Activated naive CD8-positive, alpha-beta T cell treated with anti-CD3 and anti-CD28 coated beads, Interleukin-2, amount 50 U/mL, for 24 hours (primary cell): ENCODE results near the gene ESPNL.

Source experiments
- ATAC-seq: fragments of 150-1000 bp; cut with Tn5 transposase; one replicate; pipeline ENCODE4 v1.10.0; 2021
- DNase-seq: peaks from one replicate; pipeline ENCODE4 v3.0.0; 2021
- H3K27ac Mint-ChIP-seq: one replicate; pipeline ENCODE4 v1.8.0; 2021; ENCODE audit warnings: mild to moderate bottlenecking, mixed read lengths
- H3K27me3 Mint-ChIP-seq: one replicate; pipeline ENCODE4 v1.8.0; 2021; ENCODE audit warnings: mixed read lengths
- H3K36me3 Mint-ChIP-seq: one replicate; pipeline ENCODE4 v1.8.0; 2021; ENCODE audit warnings: low read depth, mixed read lengths
- H3K4me1 Mint-ChIP-seq: one replicate; pipeline ENCODE4 v1.8.0; 2021; ENCODE audit warnings: mixed read lengths
- H3K4me3 Mint-ChIP-seq: one replicate; pipeline ENCODE4 v1.8.0; 2021; ENCODE audit warnings: mild to moderate bottlenecking, moderate library complexity, mixed read lengths
- H3K9me3 Mint-ChIP-seq: one replicate; pipeline ENCODE4 v1.8.0; 2021; ENCODE audit warnings: mixed read lengths

The ESPNL gene

GRCh38 chr2:238084761-238085160 is 15.4 kb upstream of the ESPNL start:
- Mint-ChIP-seq H3K4me1 (no peaks in the 10 kb centered on the region), H3K27ac (no peak overlapping the region), H3K9me3 (no peaks in the 10 kb centered on the region), H3K4me3 (no peak overlapping the region), H3K36me3 (peaks cover 75% of the 10 kb centered on the region), H3K27me3 (no peaks in the 10 kb centered on the region)
- ATAC-seq (no peak), DNase-seq (no peak)

DNA sequence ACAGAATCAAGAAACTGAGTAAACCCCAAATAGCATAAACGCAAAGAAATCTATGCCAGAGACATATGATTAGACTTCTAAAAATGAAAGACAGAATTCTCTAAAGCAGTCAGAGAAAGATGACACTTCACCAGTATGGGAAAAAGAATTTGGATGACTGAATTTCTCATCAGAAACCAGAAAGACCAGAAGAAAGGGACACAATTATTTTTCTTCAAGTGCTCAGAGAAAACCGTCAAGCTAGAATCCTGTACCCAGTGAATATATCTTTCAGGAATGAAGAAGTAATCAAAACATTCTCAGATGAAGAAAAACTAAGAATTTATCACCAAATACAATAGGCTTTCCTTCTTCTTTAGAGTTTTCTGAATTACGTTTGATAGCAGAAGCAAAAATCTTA is 14.2 kb upstream of the ESPNL start:
- no peak overlapping the region for H3K27ac Mint-ChIP-seq
- H3K4me1 Mint-ChIP-seq: no peaks in the 10 kb centered on the region
- H3K4me3 Mint-ChIP-seq: no peak overlapping the region
- ATAC-seq (no peak), DNase-seq (no peak)
- no peaks in the 10 kb centered on the region for H3K9me3 Mint-ChIP-seq
- H3K27me3 Mint-ChIP-seq: no peaks in the 10 kb centered on the region
- peaks cover 70% of the 10 kb centered on the region for H3K36me3 Mint-ChIP-seq

DNA sequence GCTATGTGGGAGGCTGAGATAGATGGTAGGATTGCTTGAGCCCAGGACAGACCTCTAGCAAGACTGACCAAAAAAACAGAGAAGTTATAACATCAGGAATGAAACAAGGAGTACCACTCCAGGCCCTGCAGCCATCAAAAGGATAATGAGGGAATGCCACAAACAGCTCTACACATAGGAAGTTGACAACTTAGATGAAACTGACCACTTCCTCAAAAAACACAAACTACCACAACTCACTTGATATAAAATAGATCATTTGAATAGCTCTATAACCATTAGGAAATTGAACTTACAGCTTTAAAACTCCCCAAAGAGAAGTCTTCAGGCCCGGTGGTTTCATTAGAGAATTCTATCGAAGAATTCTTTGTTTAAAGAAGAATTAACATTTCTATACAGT is 12.9 kb upstream of the ESPNL start:
- no peak for DNase-seq
- no peak overlapping the region for H3K27ac Mint-ChIP-seq
- peaks cover 63% of the 10 kb centered on the region for H3K36me3 Mint-ChIP-seq
- H3K4me3 Mint-ChIP-seq: no peak overlapping the region
- no peaks in the 10 kb centered on the region for H3K9me3 Mint-ChIP-seq
- no peaks in the 10 kb centered on the region for H3K27me3 Mint-ChIP-seq
- ATAC-seq: no peak
- no peaks in the 10 kb centered on the region for H3K4me1 Mint-ChIP-seq

- ATAC-seq: no peak
- Mint-ChIP-seq H3K4me1 (no peaks in the 10 kb centered on the region), H3K27ac (no peak overlapping the region), H3K4me3 (no peak overlapping the region), H3K27me3 (no peaks in the 10 kb centered on the region), H3K36me3 (peaks cover 40% of the 10 kb centered on the region), H3K9me3 (no peaks in the 10 kb centered on the region)
- no peak for DNase-seq
Measured at GRCh38 chr2:238090887-238091286, 9.3 kb upstream of the ESPNL start.

- Mint-ChIP-seq H3K27me3 (no peaks in the 10 kb centered on the region), H3K9me3 (no peaks in the 10 kb centered on the region), H3K36me3 (peaks cover 38% of the 10 kb centered on the region), H3K4me1 (no peaks in the 10 kb centered on the region), H3K27ac (no peak overlapping the region), H3K4me3 (no peak overlapping the region)
- DNase-seq (no peak), ATAC-seq (no peak)
Measured at GRCh38 chr2:238091436-238092060, 8.6 kb upstream of the ESPNL start.

- H3K27me3 Mint-ChIP-seq: no peaks in the 10 kb centered on the region
- no peaks in the 10 kb centered on the region for H3K9me3 Mint-ChIP-seq
- no peak overlapping the region for H3K4me3 Mint-ChIP-seq
- DNase-seq: no peak
- no peak for ATAC-seq
- H3K27ac Mint-ChIP-seq: peak overlapping the region; percentile 7
- peaks cover 35% of the 10 kb centered on the region for H3K36me3 Mint-ChIP-seq
- H3K4me1 Mint-ChIP-seq: no peaks in the 10 kb centered on the region
Measured at GRCh38 chr2:238092486-238093035, 7.6 kb upstream of the ESPNL start.

- no peaks in the 10 kb centered on the region for H3K9me3 Mint-ChIP-seq
- peaks cover 33% of the 10 kb centered on the region for H3K36me3 Mint-ChIP-seq
- no peak for ATAC-seq
- H3K27me3 Mint-ChIP-seq: no peaks in the 10 kb centered on the region
- no peak overlapping the region for H3K4me3 Mint-ChIP-seq
- no peak overlapping the region for H3K27ac Mint-ChIP-seq
- no peak for DNase-seq
- peaks cover 3% of the 10 kb centered on the region for H3K4me1 Mint-ChIP-seq
Measured at GRCh38 chr2:238093181-238094140, 6.7 kb upstream of the ESPNL start.

DNA sequence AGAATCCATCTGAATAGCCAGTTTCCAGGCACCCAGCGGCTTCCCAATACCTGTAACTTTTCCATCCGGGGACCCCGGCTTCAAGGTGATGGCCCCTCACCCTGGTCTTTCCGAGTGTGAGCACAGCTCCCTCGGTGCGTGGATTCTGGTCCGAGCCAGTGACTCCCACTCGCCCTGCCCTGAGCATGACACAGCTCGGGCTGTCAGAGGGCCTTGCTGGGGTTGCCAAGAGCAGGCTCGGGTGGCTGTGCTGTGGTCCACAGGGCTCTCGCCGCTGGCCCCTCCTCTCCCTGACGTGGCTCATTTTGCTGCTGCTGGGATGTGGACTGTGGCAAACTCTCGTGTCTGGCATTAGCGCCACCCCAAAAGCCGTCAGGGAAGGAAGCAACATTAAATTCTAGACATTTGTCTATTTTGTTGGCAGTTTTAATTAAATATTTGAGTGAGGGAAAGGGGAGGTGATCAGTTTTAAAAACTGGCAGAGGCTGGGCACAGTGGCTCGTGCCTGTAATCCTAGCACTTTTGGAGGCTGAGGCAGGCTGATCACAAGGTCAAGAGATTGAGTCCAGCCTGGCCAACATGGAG is 5.6 kb upstream of the ESPNL start:
- Mint-ChIP-seq H3K27ac (no peak overlapping the region), H3K36me3 (peaks cover 33% of the 10 kb centered on the region), H3K9me3 (no peaks in the 10 kb centered on the region), H3K4me3 (no peak overlapping the region), H3K4me1 (peaks cover 11% of the 10 kb centered on the region), H3K27me3 (no peaks in the 10 kb centered on the region)
- no peak for ATAC-seq
- no peak for DNase-seq

- Mint-ChIP-seq H3K4me3 (no peak overlapping the region), H3K27me3 (no peaks in the 10 kb centered on the region), H3K27ac (no peak overlapping the region), H3K9me3 (no peaks in the 10 kb centered on the region), H3K4me1 (peaks cover 11% of the 10 kb centered on the region), H3K36me3 (peaks cover 28% of the 10 kb centered on the region)
- DNase-seq: no peak
- no peak for ATAC-seq
Measured at GRCh38 chr2:238095143-238095542, 5.0 kb upstream of the ESPNL start.

DNA sequence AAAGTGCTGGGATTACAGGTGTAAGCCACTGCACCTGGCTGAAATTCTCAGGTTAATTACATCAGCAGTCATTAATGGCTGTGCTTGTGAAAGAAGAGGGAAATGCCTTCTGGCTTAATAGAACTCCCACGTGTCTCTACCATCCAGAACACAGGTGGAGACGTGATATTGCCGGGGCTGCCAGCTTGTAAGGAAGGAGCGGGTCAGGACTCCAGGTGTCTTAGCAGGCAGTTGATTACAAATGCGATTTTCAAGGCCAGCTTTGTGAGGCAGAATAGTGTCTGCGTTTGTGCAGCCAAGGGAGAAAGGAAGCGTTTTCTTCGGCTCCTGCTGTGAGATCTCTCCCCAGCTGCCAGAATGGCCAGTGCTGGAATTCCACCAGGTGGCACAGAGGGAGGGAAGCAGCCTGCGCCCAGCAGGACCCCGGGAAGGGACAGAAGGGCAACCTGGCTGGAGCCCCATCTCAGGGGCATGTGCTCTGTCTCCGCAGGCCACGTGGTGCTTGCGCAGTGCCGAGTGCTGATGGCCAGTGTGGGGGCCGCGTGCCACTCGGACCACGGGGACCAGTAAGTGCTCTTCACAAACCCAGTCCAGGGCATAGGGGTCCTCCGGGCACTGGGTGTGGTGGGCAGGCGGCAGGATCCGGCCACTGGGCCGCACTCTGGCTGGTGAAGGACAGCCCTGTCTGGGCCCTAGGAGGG is 3.7 kb upstream of the ESPNL start:
- no peak for ATAC-seq
- Mint-ChIP-seq H3K36me3 (peaks cover 20% of the 10 kb centered on the region), H3K27ac (peak overlapping the region; percentile 60), H3K4me3 (no peak overlapping the region), H3K27me3 (no peaks in the 10 kb centered on the region), H3K9me3 (no peaks in the 10 kb centered on the region), H3K4me1 (peaks cover 13% of the 10 kb centered on the region)
- no peak for DNase-seq

GRCh38 chr2:238097201-238097987 is 2.7 kb upstream of the ESPNL start:
- no peak for ATAC-seq
- no peak overlapping the region for H3K4me3 Mint-ChIP-seq
- peaks cover 13% of the 10 kb centered on the region for H3K4me1 Mint-ChIP-seq
- peaks cover 20% of the 10 kb centered on the region for H3K36me3 Mint-ChIP-seq
- DNase-seq: no peak
- H3K9me3 Mint-ChIP-seq: no peaks in the 10 kb centered on the region
- H3K27ac Mint-ChIP-seq: peak overlapping the region; percentile 46
- no peaks in the 10 kb centered on the region for H3K27me3 Mint-ChIP-seq

DNA sequence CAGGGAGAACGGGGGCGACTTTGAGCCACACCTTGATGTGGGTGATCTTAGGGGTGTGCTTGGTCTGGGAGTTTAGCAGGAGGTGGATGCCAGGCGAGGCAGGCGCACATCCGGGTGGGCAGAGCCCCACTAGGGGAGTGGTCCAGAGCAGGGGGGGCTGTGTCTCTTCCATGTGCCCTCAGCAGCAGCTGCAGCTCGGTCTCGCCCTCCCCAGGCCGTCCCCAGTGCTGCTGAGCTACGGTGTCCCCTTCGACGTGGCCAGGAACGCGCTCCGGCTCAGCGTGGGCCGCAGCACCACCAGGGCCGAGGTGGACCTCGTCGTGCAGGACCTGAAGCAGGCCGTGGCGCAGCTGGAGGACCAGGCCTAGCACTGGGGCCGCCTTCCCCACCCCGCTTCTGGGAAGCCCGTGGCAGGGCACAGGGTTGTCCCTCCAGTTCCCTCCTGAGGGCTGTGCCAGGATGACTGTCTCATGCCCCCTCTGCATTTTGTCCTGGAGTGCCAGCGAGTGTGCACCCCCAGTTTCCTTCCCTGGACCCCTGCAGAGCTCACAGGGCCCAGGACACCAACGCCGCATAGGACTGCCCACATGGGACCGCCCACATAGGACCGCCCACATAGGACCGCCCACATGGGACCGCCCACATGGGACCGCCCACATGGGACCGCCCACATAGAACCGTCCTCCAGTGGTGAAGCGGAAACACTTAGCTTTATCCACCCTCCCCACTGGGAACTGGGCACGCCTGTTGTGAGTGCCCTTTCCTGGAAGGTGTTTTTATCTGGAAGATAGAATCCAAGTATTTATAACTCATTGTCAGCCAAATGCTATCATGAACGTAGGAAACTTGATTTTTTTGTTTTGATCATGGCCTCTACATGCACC is 1.9 kb upstream of the ESPNL start:
- Mint-ChIP-seq H3K9me3 (no peaks in the 10 kb centered on the region), H3K27me3 (no peaks in the 10 kb centered on the region), H3K4me3 (no peak overlapping the region), H3K27ac (peak overlapping the region; percentile 53), H3K4me1 (peaks cover 13% of the 10 kb centered on the region), H3K36me3 (peaks cover 18% of the 10 kb centered on the region)
- peak; percentile 4 for ATAC-seq
- DNase-seq: no peak
